ENCODE results near the gene OAT.

OAT gene

DNA sequence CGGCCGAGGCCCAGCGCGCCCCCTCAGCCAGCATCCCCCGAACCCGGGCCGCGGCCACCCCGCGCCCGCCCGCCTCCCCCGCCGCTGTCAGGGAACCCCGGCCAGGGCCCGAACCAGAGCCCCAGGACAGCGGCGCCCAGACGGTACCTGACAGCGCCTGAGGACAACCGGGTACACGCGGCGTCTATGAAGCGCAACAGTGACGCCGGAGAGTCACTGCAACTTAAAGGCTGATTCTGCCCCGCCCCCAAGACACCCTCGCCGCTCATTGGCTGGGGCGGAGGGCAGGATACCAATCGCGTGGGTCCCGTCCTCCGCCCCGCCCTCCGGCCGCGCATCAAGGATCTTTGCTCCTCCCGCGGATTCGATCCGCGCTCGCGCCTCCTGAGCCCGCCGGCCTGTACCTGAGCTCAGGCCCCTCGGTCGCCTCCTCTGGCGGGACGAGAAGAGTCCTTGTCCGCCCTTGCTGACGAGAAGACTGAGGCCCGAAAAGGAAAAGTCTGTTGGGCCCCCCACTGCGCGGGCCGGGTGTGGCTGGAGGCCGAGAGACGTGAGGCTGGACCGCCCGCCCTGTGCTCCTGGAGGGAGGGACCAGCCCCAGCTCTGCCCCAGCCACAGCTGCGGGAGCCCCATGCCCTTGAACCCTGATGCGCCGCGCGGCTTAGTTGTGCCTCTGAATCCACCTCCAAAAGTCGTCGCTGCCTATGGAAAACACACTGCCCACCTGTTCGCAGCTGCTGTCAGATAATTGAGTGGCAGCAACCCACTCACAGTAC is at the start of gene OAT:
Gene OAT, minus strand, starts transcription at position 198 of the 776 bp plus-strand sequence. CDS start 6,752 bp downstream, outside the sequence.
- peak; percentile 94 for DNase-seq

- DNase-seq = no peak
These were observed 48.4 kb upstream of the OAT start for GRCh38 chr10:124467165-124467564.

DNA sequence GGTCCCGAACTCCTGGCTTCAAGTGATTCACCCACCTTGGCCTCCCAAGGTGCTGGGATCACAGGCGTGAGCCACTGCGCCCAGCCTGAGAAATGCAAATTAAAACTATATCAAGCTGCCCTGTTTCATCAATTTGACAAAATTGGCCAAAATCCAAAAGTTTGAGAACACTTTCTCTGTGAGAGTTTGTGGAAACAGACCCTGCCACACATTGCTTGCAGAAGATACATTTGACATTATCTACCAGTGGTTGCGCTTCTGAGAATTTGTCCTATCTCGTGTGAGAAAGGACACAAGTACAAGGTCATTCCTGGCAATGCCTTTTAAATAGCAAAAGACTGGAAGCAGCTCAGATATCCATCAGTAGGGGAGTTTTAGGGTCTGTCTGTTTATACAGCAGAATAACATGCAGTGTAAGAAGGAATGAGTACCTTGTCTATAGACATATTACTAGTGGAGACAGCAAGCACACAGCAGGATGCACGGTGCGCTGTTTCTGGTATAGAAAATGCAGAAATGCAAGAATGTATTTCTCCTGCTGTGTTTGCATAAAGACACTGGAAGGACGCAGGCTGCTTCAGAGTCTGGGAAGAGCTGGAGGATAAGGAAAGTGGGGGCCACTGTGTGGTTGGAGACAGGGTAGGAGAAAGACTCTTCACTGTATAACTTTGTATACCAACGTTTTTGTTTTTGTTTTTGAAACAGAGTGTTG is 47.2 kb upstream of the OAT start:
- DNase-seq = no peak

DNA sequence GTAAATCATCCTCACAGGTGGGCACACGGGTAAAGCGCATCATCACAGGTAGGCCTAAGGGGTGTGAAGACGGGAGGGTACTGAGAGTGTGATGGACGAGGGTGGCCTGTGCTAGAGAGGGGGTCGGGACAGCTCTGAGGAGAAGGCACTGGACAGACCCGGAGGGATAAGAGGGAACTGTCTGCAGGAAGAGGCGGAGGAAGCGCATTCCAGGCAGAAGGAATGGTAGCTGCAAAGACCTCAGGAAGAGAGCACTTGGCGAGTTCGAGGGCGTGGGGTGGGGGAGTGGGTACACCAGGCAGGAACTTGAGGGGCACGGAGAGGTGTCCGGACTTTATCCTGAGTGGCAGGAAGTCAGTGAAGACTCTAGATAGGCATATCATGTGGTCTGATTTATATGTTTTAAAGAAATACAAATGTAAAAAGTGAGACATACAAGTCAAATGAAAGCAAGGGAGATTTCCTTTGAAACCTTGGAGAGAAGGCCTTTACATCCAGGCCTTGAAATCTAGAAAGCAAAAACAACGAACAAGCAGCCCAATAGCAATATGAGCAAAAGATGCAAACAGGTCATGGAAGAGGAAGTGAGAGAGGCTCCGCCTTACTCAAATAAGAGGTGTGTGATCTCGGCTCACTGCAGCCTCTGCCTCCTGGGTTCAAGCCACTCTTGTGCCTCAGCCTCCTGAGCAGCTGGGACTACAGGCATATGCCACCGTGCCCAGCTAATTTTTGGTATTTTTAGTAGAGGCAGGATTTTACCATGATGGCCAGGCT is 46.5 kb upstream of the OAT start:
- no peak for DNase-seq

GRCh38 chr10:124464028-124464965 is 45.6 kb upstream of the OAT start:
- DNase-seq = no peak

- DNase-seq = no peak
These were observed 43.6 kb upstream of the OAT start for GRCh38 chr10:124462348-124462695.

DNA sequence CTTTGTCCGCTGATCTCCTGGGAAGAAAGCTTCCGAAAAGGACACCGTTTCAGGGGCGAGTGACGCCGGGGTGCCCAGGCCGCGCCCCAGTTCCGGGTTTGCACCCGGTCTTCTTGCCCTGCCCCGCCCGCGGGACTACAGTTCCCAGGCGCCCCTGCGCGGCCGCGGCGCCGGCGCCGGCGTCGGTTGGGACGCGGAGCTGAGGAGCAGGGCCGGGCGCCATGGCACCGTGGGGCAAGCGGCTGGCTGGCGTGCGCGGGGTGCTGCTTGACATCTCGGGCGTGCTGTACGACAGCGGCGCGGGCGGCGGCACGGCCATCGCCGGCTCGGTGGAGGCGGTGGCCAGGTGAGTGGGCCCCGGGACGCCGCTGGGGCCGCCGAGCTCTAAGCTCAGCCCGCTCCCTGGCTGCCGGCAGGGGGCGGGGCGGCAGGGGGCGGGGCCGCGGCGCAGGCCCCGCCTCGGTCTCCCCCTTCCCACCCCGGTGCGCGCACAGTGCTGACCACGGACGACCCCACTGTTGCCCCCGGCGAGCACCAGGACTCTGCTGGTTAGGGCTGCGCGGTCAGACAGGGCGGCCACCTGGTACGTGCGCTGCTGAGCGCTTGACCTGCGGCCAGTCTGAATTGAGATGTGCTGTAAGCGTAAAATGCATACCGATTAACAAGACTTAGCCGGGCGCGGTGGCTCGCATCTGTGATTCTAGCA is 43.1 kb upstream of the OAT start, which contains the start of gene LHPP:
Gene LHPP, plus strand, starts transcription at position 182 of the 706 bp plus-strand sequence. Its CDS starts 40 bp downstream, at position 222.
- peak; percentile 67 for DNase-seq

DNA sequence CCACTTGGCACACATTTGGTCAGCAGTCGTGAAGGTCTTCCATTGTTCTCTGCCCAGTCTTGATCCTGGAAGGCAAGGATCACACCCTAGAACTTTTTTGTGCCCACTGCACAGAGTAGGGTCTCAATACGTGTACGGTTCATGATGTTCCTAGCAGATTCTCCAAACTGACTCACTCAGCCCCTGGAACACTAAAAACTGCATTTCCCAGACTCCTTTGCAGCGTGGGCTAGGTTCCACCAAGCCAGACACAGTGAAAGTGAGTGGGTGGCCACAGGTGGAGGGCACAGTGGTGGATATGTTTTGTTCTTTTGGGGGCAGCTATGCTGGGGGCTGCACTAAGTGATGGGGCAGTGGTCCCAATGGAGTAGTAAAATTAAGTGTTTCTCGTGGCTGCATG is 41.4 kb upstream of the OAT start:
- DNase-seq = no peak

DNA sequence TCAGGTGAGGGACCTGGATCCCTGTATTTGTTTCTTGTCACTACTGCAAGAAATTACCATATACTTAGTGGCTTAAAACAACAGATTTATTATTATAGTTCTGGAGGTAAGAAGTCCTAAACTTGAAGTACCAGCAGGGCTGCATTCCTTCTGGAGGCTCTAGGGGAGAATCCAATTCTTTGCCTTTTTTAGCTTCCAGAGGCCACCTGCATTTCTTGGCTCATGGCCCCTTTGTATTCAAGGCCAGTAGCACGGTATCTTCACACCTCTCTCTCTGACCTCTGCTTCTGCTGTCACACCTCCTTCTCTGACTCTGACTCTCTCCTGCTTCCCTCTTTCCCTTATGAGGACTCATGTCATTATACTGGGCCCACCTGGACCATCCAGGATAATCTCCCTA is 40.7 kb upstream of the OAT start:
- DNase-seq = no peak

DNA sequence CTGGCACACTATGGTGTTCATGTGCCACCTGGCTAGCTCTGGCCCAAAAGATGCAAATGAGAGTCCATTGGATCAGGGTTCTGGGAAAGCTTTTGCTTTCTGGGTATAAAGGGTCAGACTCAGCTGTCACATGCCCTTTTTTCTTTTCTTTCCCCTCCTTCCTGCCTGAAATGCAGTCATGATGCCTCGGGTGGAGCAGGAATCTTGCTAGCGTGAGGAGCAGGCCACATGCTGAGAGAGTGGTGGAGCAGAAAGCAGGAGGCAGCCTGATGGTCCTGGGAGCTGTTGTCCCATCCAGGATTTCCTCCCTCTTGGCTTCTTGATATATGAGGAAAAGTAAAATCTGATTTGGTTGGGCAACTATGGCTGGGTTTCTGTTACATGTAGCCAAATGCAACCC is 40.2 kb upstream of the OAT start:
- no peak for DNase-seq

DNA sequence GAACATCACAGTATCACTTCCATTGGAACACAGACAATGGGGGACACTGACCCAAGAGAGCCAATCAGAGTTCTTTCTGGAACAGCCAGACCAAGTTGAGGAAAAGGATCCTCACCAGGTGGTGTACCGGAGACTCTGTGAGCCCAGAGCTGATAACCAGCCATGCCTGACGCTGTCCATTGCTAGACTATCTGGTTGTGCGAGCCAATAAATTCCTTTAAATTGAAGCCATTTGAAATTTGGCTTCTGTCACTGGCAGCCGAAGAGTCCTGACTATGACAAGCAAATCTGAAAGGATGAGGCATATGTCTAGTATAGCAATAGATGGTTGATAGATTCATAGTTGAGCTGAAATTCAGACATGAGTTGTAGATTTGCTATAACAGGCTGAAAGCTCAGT is 39.8 kb upstream of the OAT start:
- DNase-seq = no peak

GRCh38 chr10:124455441-124455840 is 36.7 kb upstream of the OAT start:
- DNase-seq = no peak

- DNase-seq = no peak
These were observed 35.4 kb upstream of the OAT start for GRCh38 chr10:124453960-124454610.

DNA sequence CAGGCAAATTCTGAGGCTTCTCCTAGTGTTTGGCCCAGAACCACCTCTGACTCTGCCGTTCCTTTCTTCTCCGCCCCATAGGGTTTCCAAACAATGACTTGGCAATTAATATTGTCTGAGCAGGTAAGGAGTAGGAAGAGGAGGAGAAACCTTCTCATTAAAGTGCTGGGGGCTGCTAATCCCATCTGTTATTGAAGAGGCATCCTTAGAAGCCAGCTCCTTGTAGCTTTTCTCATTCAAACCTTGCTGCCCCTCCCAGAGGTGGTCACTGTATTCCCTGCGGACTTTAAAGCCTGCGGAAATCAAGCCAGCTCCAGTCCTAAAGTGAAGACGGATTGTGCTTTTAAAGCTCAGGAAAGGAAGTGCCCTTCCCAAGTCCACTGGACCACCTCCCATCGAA is 32.6 kb upstream of the OAT start:
- DNase-seq = no peak

GRCh38 chr10:124450783-124451057 is 32.0 kb upstream of the OAT start:
- no peak for DNase-seq

GRCh38 chr10:124450012-124450782 is 31.5 kb upstream of the OAT start, which contains the start of gene NKX1-2:
Gene NKX1-2 (minus strand): TSS chr10:124450035. CDS start chr10:124449943, 92 bp downstream.
- DNase-seq = no peak

- DNase-seq = no peak
These were observed 30.7 kb upstream of the OAT start for GRCh38 chr10:124449170-124450011.

- DNase-seq = no peak
These were observed 30.0 kb upstream of the OAT start for GRCh38 chr10:124448696-124449169.

DNA sequence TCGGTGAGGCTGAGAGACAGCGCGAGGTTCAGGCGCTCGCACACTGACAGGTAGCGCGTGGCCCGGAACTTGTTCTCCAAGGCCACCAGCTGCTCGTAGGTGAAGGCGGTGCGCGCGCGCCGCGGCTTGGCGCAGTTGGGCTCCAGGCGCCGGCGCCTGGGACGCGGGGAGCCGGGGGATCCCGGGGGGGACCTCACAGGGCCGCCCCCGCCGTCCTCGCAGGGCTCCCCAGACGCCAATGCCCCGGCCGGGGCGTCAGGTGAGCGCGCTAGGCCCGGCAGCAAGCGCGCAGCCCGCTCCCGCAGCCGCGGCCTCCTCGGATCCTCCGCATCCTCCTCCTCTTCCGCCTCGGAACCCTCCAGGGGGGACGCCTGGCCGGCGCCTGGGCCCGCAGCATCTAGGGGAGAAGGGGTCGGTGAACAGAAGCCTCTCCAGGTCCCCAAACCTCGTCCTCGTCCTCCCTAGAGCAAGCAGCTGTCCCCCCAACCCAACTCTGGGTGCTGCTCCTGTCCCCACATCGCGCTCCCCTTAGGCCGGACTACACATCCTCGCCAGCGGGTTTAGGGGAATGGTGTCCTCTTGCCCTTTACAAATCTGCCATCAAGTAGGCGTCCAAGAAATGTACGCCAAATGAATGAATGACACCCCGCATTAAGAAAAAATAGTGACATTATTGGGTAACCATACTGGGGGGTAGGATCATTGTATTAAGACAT is 29.2 kb upstream of the OAT start:
- no peak for DNase-seq
